ENCODE data around the gene SHROOM3.
"Not testable (repeated sequence)": the region's sequence is repeated elsewhere in the genome, so short reads cannot be mapped to it uniquely, and the experiment has no call there.

SHROOM3 gene

GRCh38 chr4:76447393-76447851 lies 12.4 kb downstream of the SHROOM3 start:
- no peak for DNase-seq

GRCh38 chr4:76448211-76448610 lies 13.2 kb downstream of the SHROOM3 start:
- DNase-seq, result no peak

GRCh38 chr4:76449362-76449767 lies 14.3 kb downstream of the SHROOM3 start:
- no peak for DNase-seq

GRCh38 chr4:76449833-76450232 lies 14.8 kb downstream of the SHROOM3 start:
- no peak for DNase-seq

GRCh38 chr4:76453232-76453631 lies 18.2 kb downstream of the SHROOM3 start:
- no peak for DNase-seq

- not testable (repeated sequence) for DNase-seq
These were observed 19.0 kb downstream of the SHROOM3 start for GRCh38 chr4:76454073-76454472.

GRCh38 chr4:76457885-76458284 lies 22.9 kb downstream of the SHROOM3 start:
- DNase-seq, result no peak

GRCh38 chr4:76458297-76458696 lies 23.3 kb downstream of the SHROOM3 start:
- no peak for DNase-seq

- DNase-seq, result peak; percentile 57
These were observed 23.8 kb downstream of the SHROOM3 start for GRCh38 chr4:76458825-76459224.

GRCh38 chr4:76459291-76459723 lies 24.3 kb downstream of the SHROOM3 start:
- DNase-seq, result peak; percentile 59

- DNase-seq, result no peak
These were observed 28.5 kb downstream of the SHROOM3 start for GRCh38 chr4:76463568-76463967.

GRCh38 chr4:76470064-76470463 lies 35.0 kb downstream of the SHROOM3 start:
- DNase-seq, result no peak

- no peak for DNase-seq
These were observed 35.5 kb downstream of the SHROOM3 start for GRCh38 chr4:76470532-76470931.

- no peak for DNase-seq
These were observed 41.5 kb downstream of the SHROOM3 start for GRCh38 chr4:76476571-76476970.

- DNase-seq, result no peak
These were observed 49.6 kb downstream of the SHROOM3 start for GRCh38 chr4:76484654-76485053.

GRCh38 chr4:76485450-76485849 lies 50.4 kb downstream of the SHROOM3 start:
- DNase-seq, result no peak

GRCh38 chr4:76486588-76487276 lies 51.7 kb downstream of the SHROOM3 start:
- DNase-seq, result no peak

- no peak for DNase-seq
These were observed 52.6 kb downstream of the SHROOM3 start for GRCh38 chr4:76487621-76488020.

- DNase-seq, result no peak
These were observed 53.4 kb downstream of the SHROOM3 start for GRCh38 chr4:76488455-76488854.

- DNase-seq, result no peak
These were observed 54.1 kb downstream of the SHROOM3 start for GRCh38 chr4:76488888-76489685.

GRCh38 chr4:76489686-76490161 lies 54.7 kb downstream of the SHROOM3 start:
- DNase-seq, result no peak

GRCh38 chr4:76492055-76492454 lies 57.0 kb downstream of the SHROOM3 start:
- DNase-seq, result no peak

GRCh38 chr4:76494243-76494642 lies 59.2 kb downstream of the SHROOM3 start:
- no peak for DNase-seq
